Measurements from ENCODE around the gene UBXN4.
A peak's percentile ranks its signal among the peaks of the same experiment; 100 is the strongest.
"Not testable (repeated sequence)": the region's sequence is repeated elsewhere in the genome, so short reads cannot be mapped to it uniquely, and the experiment has no call there.

UBXN4 gene

GRCh38 chr2:135768863-135769262 is 27.2 kb downstream of the UBXN4 start:
- no peak for DNase-seq

- DNase-seq = no peak
These were observed 31.7 kb downstream of the UBXN4 start for GRCh38 chr2:135773319-135773718.

- peak; percentile 56 for DNase-seq
These were observed 32.3 kb downstream of the UBXN4 start for GRCh38 chr2:135773917-135774316.

- no peak for DNase-seq
These were observed 33.8 kb downstream of the UBXN4 start for GRCh38 chr2:135775420-135775819.

- no peak for DNase-seq
These were observed 34.7 kb downstream of the UBXN4 start for GRCh38 chr2:135776367-135776766.

GRCh38 chr2:135782231-135782630 is 40.6 kb downstream of the UBXN4 start:
- no peak for DNase-seq

- DNase-seq = no peak
These were observed 41.8 kb downstream of the UBXN4 start for GRCh38 chr2:135783439-135783838.

- no peak for DNase-seq
These were observed 43.4 kb downstream of the UBXN4 start for GRCh38 chr2:135785032-135785431.

GRCh38 chr2:135786823-135787222 is 45.2 kb downstream of the UBXN4 start:
- peak; percentile 86 for DNase-seq

- no peak for DNase-seq
These were observed 48.8 kb downstream of the UBXN4 start for GRCh38 chr2:135790423-135790822.

- no peak for DNase-seq
These were observed 49.9 kb downstream of the UBXN4 start for GRCh38 chr2:135791418-135792190.

- no peak for DNase-seq
These were observed 50.9 kb downstream of the UBXN4 start for GRCh38 chr2:135792401-135793150.

- not testable (repeated sequence) for DNase-seq
These were observed 54.0 kb downstream of the UBXN4 start for GRCh38 chr2:135795641-135796040.

GRCh38 chr2:135796606-135797005 is 55.0 kb downstream of the UBXN4 start:
- DNase-seq = no peak

- peak; percentile 80 for DNase-seq
These were observed 56.0 kb downstream of the UBXN4 start for GRCh38 chr2:135797497-135798274.

- no peak for DNase-seq
These were observed 56.6 kb downstream of the UBXN4 start for GRCh38 chr2:135798275-135798705.

- no peak for DNase-seq
These were observed 57.1 kb downstream of the UBXN4 start for GRCh38 chr2:135798762-135799161.

- no peak for DNase-seq
These were observed 58.1 kb downstream of the UBXN4 start for GRCh38 chr2:135799738-135800137.

- no peak for DNase-seq
These were observed 59.1 kb downstream of the UBXN4 start for GRCh38 chr2:135800513-135801460.

GRCh38 chr2:135802350-135802749 is 60.7 kb downstream of the UBXN4 start:
- DNase-seq = no peak

GRCh38 chr2:135803278-135803677 is 61.6 kb downstream of the UBXN4 start:
- no peak for DNase-seq

- DNase-seq = not testable (repeated sequence)
These were observed 66.2 kb downstream of the UBXN4 start for GRCh38 chr2:135807874-135808273.

Measured in HCEC 1CT (cell line).